Uterus (tissue), 2 donors: Measurements from ENCODE around the gene ENKD1.

Source experiments
- CTCF ChIP-seq, 4 experiments: fragments of 200-600 bp in 2 of 4; fragments of 450-650 bp in 2 of 4; sonication (generic) in 2 of 4; IDR thresholded peaks; one replicate each; pipeline ENCODE4 v1.5.1; 2016 to 2019; ENCODE audit warnings: antibody characterized with exemption in 4 of 4, mild to moderate bottlenecking in 2 of 4, moderate library complexity in 1 of 4
- POLR2A ChIP-seq, 2 donors: fragments of 450-650 bp; IDR thresholded peaks; one replicate each; pipeline ENCODE4 v1.6.1; 2016; ENCODE audit warnings: antibody characterized with exemption in 2 of 2, mild to moderate bottlenecking in 1 of 2, moderate library complexity in 1 of 2

- TF ChIP-seq CTCF (IDR thresholded peaks at IDR 0.05) (no peak), POLR2A (IDR thresholded peaks at IDR 0.05) (no peak)
These were observed 9.4 kb downstream of the ENKD1 start for GRCh38 chr16:67657017-67657608.
